CD4-positive, alpha-beta T cell treated with Interleukin-6 at 100 ng/mL for 8 hours (primary cell): ENCODE measurements around the gene ITGB4.

Experiments
- DNase-seq: peaks from one replicate; pipeline ENCODE4 v3.0.0-alpha.2; 2020; ENCODE audit warnings: mixed read lengths, low spot score

Gene ITGB4

GRCh38 chr17:75791254-75791653 lies 70.0 kb downstream of the ITGB4 start:
- DNase-seq, result no peak

- DNase-seq, result no peak
Measured at GRCh38 chr17:75793460-75793859, 72.2 kb downstream of the ITGB4 start.

- DNase-seq, result no peak
Measured at GRCh38 chr17:75795820-75796607, 74.8 kb downstream of the ITGB4 start.

GRCh38 chr17:75799402-75799801 lies 78.1 kb downstream of the ITGB4 start:
- DNase-seq, result no peak

GRCh38 chr17:75803883-75804282 lies 82.6 kb downstream of the ITGB4 start:
- DNase-seq, result no peak

GRCh38 chr17:75806822-75807500 lies 85.7 kb downstream of the ITGB4 start:
- DNase-seq, result no peak
